Activated T-helper 1 cell treated with Interleukin-2 at 50 U/mL for 16 hours (primary cell): ENCODE measurements around the gene WDR70.
"Not testable (repeated sequence)": the region's sequence is repeated elsewhere in the genome, so short reads cannot be mapped to it uniquely, and the experiment has no call there.

ENCODE experiments used
- DNase-seq: peaks from one replicate; pipeline ENCODE4 v3.0.0-alpha.2; 2020; ENCODE audit warnings: low read depth

WDR70 gene

DNA sequence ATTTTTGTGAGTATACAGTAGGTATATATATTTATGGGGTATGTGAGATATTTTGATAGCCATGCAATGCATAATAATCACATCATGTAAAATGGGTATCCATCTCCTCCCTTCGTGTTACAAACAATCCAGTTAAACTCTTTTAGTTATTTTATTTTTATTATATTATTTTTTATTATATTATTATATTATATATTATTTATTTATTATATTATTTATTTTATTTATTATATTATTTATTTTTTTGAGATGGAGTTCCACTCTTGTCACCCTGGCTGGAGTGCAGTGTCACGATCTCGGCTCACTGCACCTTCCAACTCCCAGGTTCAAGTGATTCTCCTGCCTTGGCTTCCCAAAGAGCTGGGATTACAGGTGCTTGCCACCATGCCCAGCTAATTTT lies 138.6 kb downstream of the WDR70 start:
- no peak for DNase-seq

DNA sequence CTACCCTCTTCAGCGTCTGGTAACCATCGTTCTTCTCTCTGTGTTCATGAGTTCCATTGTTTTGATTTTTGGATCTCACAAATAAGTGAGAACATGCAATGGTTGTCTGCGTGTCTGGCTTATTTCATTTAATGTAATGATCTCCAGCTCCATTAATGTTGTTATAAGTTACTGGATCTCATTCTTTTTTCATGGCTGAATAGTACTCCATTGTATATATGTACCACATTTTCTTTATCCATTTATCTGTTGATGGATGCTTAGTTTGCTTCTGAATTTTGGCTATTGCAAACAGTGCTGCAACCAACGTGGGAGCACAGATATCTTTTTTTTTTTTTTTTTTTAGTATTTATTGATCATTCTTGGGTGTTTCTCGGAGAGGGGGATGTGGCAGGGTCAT lies 139.2 kb downstream of the WDR70 start:
- DNase-seq: not testable (repeated sequence)

GRCh38 chr5:37519304-37519703 lies 140.2 kb downstream of the WDR70 start:
- no peak for DNase-seq

GRCh38 chr5:37519807-37520206 lies 140.7 kb downstream of the WDR70 start:
- no peak for DNase-seq

DNA sequence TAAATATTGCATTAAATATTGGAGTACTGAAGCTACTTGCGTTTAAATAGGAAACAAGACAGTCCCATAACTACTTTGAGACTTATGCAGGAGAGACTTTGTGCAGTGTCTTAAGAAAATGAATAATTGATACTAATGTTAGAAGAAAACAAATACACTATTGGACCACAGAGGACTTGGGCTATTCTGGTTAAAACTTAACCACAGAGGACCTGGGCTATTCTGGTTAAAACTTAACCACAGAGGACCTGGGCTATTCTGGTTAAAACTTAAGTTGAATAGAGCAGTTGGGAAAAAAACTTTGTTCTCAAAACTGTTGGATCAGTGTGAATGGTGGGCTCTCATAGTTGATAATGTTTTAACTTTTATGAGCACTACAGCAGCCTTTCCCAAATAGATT lies 141.7 kb downstream of the WDR70 start:
- no peak for DNase-seq

DNA sequence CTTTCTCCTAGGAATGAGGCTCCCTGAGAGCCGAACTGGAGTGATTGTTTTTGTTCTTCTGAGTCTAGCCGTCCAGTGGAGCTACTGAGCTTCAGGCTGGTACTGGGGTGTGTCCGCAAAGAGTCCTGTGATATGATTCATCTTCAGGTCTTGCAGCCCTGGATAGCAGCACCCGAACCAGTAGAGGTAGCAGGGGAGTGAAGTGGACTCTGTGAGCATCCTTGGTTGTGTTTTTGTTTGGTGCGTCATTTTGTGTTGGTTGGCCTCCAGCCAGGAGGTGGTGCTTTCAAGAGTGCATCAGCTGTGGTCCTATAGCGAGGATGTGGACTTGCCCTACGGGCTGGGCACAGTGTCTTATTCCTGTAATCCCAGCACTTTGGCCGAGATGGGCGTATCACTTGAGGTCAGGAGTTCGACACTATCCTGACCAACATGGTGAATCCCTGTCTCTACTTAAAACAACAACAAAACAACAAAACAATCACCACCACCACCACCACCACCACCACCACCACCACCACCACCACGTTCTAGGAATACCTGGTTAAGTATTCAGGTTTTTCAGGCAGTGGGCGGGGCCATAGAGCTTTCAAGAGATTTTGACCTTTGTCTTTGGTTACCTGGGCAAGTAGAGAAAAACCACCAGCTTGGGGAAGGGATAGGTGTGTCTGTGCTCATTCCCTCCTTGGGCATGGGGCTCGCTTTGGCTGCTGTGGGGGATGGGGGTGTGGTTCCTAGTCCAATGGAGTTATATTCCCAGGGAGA lies 154.0 kb downstream of the WDR70 start:
- no peak for DNase-seq

DNA sequence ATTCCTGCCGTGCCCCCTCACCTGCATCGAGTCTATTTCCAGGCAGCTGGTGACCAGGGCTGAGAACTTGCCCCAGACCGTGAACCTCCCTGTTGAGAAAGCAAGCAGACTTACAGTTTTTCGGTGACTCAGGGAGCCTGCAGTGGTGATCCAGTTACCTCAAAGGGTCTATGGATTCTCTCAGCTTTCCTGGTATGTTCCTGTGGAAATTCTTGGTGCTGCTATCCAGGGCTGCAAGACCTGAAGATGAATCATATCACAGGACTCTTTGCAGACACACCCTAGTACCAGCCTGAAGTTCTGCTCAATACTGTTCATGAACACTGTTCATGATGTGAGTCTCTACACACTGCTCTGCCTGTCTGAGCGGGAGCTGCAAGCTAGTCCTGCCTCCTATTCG lies 154.7 kb downstream of the WDR70 start:
- DNase-seq: no peak

- DNase-seq: no peak
Measured at GRCh38 chr5:37539459-37539858, 160.3 kb downstream of the WDR70 start.

GRCh38 chr5:37543216-37543615 lies 164.1 kb downstream of the WDR70 start:
- no peak for DNase-seq

DNA sequence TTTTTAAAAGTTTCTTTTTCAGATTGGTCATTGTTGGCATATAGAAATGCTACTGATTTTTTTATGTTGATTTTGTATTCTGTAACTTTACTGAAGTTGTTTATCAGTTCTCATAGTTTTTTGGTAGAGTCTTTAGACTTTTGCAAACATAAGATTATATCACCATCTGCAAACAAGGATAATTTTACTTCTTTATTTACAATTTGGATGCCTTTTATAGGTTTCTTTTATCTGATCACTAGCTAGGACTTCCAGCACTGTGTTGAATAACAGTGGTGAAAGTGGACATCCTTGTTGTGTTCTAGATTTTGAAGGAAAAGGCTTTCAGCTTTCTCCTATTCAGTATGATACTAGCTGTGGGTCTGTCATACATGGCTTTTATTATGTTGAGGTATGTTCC lies 170.3 kb downstream of the WDR70 start:
- no peak for DNase-seq

- DNase-seq: no peak
Measured at GRCh38 chr5:37552161-37552560, 173.0 kb downstream of the WDR70 start.

DNA sequence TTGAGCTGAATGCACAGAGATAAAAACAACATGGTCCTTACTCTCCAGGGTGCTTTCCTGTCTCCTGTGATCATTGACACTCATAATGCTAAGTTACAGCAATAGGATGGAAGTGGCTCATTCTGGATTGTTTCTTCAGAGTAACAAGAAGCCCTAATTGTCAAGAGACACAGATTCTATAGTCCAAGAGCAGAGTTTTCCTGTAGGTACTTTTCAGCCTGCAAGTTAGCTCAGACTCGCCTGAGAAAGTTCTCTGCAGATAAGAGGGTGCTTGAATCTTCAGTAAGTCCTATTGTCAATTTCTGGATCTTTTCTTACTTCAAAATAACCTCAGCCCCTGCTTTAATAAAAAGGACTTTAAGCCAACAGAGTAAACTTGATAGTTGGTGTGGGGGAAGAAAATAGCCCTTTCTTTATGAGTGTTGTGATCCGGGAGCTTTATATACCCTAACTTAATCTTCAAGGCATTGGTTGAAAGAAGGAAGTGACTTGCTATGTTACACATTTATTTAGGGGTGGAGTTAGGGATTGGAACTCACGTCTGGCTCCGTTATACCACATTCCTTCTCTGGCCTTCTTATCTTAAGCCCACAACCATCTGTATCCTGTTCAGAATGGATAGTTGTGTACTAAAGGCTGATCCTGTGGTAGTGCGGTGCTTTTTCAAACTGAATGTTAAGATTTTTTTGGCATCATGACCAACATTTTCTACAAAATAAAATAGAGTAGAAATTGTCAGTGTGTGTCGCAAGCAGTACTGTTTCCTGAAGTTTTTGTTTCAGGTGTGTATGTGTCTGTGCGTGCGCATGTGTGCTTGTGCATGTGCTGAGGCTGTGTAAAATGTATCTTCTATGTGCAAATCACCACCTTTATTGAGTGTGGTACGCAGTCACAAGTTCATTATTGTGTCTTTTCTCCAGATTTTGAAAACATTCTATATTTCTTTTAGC lies 173.9 kb downstream of the WDR70 start:
- no peak for DNase-seq

- DNase-seq: no peak
Measured at GRCh38 chr5:37553720-37554404, 174.7 kb downstream of the WDR70 start.

GRCh38 chr5:37554405-37554739 lies 175.3 kb downstream of the WDR70 start:
- no peak for DNase-seq

- DNase-seq: no peak
Measured at GRCh38 chr5:37554938-37555337, 175.8 kb downstream of the WDR70 start.

DNA sequence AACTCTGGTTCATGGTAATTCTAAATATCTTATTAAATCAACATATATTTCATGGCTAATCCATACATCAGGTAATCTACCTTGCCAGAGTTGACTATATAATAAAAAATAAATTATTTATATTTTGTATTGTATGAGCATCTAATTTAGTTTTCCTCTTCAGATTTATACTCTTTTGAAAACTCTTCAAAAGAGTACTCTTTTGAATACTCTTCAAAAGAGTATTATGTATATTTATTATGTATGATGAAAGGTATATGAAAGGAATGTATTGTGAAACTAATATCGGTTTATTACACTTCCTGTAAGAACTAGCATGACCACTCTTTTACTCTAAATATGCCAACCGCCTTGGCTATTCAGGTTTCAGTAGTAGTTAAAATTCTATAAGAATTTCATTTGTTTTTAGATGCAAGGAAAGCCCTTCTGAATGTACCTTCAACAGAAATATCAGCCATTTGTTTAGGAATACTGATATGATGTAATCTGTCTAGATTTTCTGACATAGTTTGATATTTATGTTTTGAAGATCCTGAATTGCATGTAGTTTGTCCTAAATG lies 178.7 kb downstream of the WDR70 start:
- no peak for DNase-seq

GRCh38 chr5:37565062-37565670 lies 186.0 kb downstream of the WDR70 start:
- DNase-seq: no peak

- no peak for DNase-seq
Measured at GRCh38 chr5:37567566-37567965, 188.4 kb downstream of the WDR70 start.

- no peak for DNase-seq
Measured at GRCh38 chr5:37568018-37568753, 189.1 kb downstream of the WDR70 start.

GRCh38 chr5:37568893-37569292 lies 189.8 kb downstream of the WDR70 start:
- no peak for DNase-seq

DNA sequence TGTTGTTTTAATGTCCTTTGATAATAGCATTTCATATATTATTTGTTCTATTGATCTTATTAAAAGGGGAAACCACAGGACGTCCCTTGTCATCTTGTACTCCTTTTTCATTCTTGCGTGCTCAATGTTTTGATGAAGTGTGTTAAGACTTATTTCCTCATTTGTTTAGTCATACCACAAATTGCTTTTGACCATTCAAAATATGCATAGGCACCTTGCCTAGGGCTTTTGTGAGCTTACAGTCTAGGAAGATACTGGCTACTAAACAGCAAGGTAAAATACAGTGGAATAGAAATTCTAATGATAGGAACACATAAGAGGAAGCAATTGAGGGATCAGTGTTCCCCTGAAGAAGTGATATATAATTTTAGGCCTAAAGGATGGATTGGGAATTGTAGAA lies 190.3 kb downstream of the WDR70 start:
- DNase-seq: no peak
